PFSK-1 (cell line): Measurements from ENCODE around the gene RUBCN.

Experiments
- POLR2AphosphoS5 ChIP-seq: IDR thresholded peaks from 2 replicates; pipeline ENCODE4 v1.6.1; 2012; ENCODE audit warnings: low read depth, mild to moderate bottlenecking, control low read depth, low read length, moderate library complexity
- REST ChIP-seq, 2 experiments: IDR thresholded peaks; 2 replicates each; pipeline versions ENCODE4 v1.6.1 to v1.8.0; 2011 to 2012; ENCODE audit warnings: low read depth in 2 of 2, low read length in 2 of 2, control low read depth in 1 of 2, inconsistent platforms in 1 of 2, mild to moderate bottlenecking in 1 of 2, moderate library complexity in 1 of 2; ENCODE audit not compliant: insufficient read depth in 1 of 2
- TAF1 ChIP-seq: IDR thresholded peaks from 2 replicates; pipeline ENCODE4 v1.6.1; 2012; ENCODE audit warnings: low read length, control low read depth, borderline replicate concordance; ENCODE audit not compliant: insufficient read depth

- no peak for TF ChIP-seq POLR2AphosphoS5
- no peak for TF ChIP-seq REST (IDR thresholded peaks at IDR 0.05; ENCODE audit: insufficient read depth in 1 of 2, low read depth in 2 of 2, low read length in 2 of 2)
- TF ChIP-seq TAF1, result no peak
Observed at GRCh38 chr3:197700095-197700494, 36.6 kb downstream of the RUBCN start.
